HG03196 (cell line): ENCODE measurements around the gene HSPD1.
"Not testable (repeated sequence)": the region's sequence is repeated elsewhere in the genome, so short reads cannot be mapped to it uniquely, and the experiment has no call there.

ENCODE experiments used
- ATAC-seq: cut with Tn5 transposase; IDR thresholded peaks from one replicate; pipeline ENCODE4 v1.9.1; 2021; ENCODE audit not compliant: unreplicated experiment

The HSPD1 gene

DNA sequence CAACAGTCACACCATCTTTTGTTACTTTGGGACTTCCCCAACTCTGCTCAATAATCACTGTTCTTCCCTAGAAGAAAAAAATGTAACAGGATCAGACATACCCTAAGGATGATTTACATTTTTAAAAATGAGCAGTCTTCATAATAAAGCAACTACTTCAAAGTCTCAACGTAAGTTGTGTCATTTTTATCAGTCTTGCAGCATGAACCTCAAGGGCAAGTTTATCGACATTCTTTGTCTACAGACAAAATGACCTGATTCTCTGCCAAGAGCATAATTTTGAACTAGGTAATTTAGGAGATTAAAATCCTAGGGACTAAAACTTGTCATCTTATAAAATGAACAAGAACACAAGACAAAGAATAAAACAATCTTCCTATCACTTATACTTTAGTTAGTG, 2.3 kb downstream of the HSPD1 start:
- no peak for ATAC-seq

DNA sequence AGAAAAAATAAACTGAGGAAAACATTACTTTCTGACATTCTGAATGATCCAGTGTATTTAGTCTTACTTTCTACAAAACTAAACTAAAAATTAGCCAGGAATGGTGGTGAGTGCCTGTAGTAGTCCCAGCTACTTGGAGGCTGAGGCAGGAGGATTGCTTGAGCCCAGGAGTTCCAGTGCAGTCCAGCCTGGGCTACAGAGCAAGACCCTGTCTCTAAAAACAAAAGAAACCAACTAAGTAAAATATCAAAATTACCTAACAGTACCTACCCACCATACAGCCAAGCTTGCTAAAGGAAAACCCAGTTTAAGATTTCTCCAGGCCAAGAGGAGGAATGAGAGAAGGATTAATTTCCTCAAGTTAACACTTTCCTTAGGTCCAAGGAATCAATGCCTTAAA, 2.9 kb downstream of the HSPD1 start:
- no peak for ATAC-seq

GRCh38 chr2:197495433-197496134, 4.1 kb downstream of the HSPD1 start:
- ATAC-seq, result no peak

DNA sequence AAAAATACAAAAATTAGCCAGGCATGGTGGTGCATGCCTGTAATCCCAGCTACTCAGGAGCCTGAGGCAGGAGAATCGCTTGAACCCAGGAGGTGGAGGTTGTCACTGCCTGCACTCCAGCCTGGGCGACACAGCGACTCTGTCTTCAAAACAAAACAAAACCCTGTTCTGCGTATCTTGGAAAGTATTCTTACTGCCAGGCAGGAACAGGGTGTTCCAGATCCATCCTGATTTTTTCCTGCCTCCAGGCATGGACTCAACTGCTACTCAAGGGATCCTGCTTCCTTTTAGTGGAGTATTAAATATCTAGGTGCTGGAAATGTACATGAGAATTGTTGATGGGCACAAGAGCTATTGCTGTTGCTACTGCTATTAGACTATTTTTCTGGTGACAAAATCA, 12.3 kb downstream of the HSPD1 start:
- no peak for ATAC-seq

GRCh38 chr2:197486175-197486574, 13.5 kb downstream of the HSPD1 start:
- no peak for ATAC-seq

- not testable (repeated sequence) for ATAC-seq
Measured at GRCh38 chr2:197484248-197484647, 15.4 kb downstream of the HSPD1 start.

DNA sequence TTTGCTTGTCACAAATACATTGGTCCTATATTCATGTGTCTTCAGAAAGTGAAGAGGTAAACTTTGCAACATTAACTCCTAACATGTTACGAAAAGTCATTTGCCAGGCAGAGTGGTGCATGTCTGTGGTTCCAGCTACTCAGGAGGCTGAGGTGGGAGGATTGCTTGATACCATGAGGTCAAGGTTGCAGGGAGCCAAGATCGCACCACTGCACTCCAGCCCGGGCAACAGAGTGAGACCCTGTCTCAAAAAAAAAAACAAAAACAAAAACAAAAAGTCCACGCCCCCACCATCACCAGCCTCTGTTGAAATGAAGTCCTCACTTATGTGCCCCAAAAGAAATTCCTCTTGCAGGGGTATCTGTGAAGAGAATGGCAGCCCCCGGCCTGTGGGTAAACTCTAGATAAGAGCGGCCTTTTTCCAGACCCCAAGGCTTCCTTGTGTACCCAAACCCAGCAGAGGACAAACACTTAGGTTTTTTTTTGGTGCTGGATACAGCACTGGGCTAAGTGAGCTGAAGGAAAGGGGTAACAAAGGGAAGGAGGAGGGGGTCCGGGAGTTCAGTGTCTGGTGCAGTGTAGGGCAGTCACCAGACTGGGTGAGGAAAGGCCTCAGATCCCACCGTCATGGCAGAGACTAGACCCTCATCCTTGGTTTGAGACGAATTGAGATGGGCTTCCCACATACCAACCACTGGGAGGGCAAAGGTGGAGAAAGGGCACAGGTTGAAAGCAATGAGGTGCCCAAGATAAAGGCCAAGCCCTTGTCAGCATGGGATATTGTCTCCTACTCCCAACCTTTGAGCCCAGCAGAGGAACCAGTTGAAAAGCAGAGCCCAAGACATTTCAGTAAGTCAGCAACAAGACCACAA, 19.2 kb downstream of the HSPD1 start:
- no peak for ATAC-seq

- no peak for ATAC-seq
Measured at GRCh38 chr2:197477797-197478196, 21.8 kb downstream of the HSPD1 start.

DNA sequence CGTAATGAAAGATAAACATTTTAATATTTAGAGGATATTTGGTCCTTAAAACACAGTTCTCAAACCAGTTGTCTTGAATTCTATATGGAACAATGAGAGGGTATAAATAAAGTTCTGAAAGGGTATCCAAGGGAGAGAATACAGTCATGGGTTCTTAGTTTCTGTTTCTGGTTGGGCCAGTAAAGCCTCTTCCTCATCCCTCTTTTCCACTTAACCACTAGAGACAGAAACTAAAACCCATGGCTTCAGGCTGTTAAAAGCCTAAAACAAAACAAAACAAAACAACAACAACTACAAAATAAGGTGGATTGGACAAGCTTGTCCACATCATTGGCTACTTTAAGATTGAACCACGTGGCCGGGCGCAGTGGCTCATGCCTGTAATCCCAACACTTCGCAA, 27.5 kb downstream of the HSPD1 start:
- no peak for ATAC-seq

- no peak for ATAC-seq
Measured at GRCh38 chr2:197464175-197464574, 35.5 kb downstream of the HSPD1 start.

DNA sequence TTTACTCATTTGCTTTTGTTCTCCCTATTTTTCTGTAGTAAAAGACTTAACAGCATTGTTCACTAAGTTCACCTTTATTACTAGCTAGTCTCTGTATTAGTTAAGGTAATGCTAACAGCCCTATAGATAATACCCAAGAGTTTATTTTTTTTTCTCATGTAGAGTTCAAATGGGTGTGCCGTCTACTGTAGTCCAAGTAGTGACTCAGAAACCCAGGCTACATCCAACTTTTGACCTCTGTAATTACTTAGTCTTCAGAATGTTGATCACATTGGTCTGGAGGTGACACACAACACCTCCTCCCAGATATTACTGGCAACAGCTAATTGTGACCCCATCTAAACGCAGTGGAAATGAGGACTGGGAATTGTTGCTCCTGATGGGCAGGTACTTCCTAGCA, 38.6 kb downstream of the HSPD1 start:
- no peak for ATAC-seq

GRCh38 chr2:197460649-197461048, 39.0 kb downstream of the HSPD1 start:
- no peak for ATAC-seq

DNA sequence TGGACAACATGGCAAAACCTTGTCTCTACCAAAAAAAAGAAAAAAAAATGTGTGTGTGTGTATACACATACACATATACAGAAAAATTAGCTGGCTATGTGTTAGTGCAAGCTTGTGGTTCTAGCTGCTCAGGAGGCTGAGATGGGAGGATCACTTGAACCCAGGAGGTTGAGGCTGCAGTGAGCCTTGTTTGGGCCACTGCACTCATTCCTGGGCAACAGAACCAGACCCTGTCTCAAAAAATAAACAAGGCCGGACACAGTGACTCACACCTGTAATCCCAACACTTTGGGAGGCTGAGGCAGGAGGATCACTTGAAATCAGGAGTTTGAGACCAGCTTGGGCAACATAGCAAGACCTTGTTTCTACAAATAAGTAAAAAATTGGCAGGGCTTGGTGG, 44.2 kb downstream of the HSPD1 start:
- ATAC-seq, result no peak

DNA sequence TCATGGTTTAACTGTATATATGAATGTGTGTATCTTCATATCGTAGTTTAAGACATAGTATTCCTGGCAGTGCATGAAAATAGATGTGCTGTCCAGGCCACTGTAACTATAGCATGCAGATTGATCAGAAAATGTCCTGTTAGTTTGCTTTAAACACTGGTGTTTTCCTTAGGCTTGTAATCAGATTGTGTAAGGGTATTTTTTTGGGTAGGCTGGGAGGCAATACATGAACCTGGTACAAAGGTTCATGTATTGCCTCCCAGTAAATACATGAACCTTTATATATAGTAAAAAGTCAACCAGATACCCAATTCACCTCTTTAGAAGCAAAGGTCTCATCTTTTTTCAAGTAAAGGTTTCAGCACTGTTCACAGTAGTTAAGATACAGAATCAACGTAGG, 44.7 kb downstream of the HSPD1 start:
- no peak for ATAC-seq

GRCh38 chr2:197453914-197454398, 45.7 kb downstream of the HSPD1 start:
- ATAC-seq, result peak; percentile 32

DNA sequence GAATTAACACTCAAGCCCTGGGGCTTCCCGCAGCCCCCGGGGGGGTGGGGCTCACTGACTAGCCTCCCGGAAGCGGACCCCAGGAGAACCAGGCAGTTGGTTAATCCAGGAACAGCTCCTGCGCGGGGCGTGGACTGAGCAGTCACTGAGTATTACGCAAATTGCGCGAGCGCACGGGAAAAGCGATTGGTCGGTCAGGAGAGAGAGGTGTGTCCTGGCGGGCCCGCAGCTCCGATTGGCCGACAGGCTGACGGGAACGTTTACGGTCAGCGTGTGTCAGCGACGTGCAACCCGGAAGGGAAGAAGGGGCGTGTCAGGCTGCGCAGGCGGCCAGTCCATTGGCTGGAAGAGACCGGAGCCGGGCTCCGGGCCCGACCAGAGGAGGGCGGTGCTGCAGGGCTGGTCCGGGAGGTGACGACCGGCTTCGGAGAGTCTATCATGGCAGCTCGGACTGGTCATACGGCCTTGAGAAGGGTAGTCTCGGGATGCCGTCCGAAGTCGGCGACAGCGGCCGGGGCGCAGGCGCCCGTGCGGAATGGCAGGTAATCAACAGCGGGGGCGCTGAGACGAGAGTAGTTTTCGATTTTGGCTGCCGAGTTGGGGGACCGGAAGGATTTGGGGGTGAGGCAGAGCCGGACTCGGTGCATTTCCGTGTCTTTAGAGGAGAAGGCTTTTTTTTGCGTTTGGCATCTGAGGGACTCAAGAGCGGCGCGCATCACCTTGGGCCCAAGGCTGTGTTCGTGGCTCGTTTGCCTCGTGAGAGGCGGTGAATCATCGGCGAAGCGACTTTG, 46.3 kb downstream of the HSPD1 start, which contains the start of gene COQ10B:
COQ10B (plus strand) TSS at position 430 of the 791 bp plus-strand sequence; CDS start at position 439, 9 bp downstream.
- ATAC-seq, result peak; percentile 95

DNA sequence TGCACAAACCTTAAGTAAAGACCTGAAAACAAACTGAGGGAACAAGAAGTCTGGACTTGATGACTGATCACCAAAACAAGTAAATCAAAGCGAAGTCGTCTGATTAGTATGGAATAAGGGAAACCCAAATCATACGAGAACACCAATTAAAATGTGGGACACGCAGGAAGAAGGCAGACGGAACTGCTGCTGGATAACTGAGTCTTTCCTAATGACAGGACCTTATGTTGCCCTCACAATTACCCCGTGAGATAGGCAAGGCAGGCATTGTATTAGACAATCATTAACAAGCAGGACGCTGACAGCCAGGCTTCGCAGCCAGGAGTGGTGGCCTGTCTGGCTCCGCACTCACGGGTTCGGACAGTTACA, 46.9 kb downstream of the HSPD1 start:
- ATAC-seq, result no peak

DNA sequence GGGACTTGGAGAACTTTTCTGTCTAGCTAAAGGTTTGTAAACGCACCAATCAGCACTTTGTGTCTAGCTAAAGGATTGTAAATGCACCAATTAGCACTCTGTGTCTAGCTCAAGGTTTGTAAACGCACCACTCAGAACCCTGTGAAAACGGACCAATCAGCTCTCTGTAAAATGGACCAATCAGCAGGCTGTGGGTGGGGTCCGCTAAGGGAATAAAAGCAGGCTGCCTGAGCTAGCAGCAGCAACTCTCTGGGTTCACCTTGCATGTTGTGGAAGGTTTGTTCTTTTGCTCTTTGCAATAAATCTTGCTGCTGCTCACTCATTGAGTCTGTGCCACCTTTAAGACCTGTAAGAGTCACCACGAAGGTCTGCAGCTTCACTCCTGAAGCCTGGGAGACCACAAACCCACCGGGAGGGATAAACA, 48.7 kb downstream of the HSPD1 start:
- ATAC-seq, result not testable (repeated sequence)

- ATAC-seq, result no peak
Measured at GRCh38 chr2:197450465-197450864, 49.2 kb downstream of the HSPD1 start.

DNA sequence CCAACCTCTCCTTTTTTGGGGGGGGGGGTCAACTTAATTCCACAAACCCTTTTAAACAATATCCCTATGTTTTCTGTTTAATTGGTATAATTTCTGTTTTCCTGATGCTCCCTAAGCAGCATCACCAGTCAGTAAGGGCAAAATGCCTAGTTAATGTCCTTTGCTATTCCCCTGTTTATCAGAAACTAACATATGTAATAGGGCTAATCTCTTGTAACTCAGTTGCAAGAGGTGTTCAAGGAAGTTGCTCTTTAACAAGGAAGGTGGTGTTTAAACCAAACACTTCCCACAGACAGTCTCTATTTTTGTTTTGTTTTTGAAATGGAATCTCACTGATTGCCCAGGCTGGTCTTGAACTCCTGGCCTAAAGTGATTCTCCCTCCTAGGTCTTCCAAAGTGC, 52.8 kb downstream of the HSPD1 start:
- ATAC-seq, result no peak

GRCh38 chr2:197445746-197446145, 53.9 kb downstream of the HSPD1 start:
- no peak for ATAC-seq
